HG03442 (cell line): ENCODE data around the gene LMLN.
"Not testable (repeated sequence)": the region's sequence is repeated elsewhere in the genome, so short reads cannot be mapped to it uniquely, and the experiment has no call there.

Experiments
- ATAC-seq: cut with Tn5 transposase; IDR thresholded peaks from one replicate; pipeline ENCODE4 v1.9.1; 2021; ENCODE audit warnings: mild to moderate bottlenecking, moderate library complexity; ENCODE audit not compliant: unreplicated experiment

Gene LMLN

DNA sequence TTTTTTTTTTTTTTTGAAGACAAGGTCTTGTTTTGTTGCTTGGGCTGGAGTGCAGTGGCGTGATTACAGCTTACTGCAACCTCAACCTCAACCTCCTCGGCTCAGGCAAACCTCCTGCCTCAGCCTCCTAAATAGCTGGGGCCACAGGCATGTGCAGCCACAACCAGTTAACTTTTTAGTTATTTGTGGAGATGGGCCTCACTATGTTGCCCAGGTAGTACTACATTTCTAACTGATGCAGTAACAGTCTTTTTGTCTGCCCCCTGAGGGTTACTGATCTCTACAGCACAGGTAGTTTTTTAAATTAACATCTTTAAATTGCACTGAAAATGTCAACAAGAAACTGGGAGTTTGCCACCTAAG is 3.4 kb upstream of the LMLN start:
- no peak for ATAC-seq

DNA sequence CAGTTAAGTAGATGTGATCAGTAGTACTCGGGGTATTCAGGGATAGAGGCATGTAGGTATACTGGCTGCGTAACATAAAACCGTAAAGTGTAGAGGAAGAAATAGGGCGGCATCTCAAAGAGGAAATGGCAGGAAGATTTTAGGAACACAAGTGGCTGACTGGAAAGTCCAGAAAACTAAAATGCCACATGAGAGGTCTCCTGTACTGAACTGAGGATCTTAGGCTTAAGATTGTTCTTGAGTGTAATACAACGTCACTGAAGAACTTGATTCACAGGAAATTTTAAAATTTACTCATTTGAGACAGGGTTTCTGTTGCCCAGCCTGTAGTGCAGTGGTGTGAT is 2.3 kb upstream of the LMLN start:
- ATAC-seq, result no peak

DNA sequence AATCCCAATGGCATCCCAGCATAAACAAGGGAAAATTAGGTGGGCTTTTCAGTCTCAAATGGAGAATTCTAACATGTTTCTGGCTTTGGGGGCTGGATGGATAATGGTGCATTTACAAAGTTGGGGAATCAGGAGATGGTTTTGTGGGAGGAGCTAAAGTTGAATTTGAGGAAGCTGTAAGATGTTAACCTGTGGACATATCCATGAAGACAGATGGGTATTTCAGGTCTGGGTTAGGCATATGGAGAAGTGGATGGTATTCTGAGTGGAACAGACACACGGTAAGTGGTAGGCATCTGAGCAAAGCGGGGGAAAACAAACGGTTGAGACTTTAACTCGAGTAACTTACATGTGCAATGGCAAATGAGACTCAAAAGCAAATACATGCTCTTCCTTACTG is 1.7 kb upstream of the LMLN start:
- no peak for ATAC-seq

DNA sequence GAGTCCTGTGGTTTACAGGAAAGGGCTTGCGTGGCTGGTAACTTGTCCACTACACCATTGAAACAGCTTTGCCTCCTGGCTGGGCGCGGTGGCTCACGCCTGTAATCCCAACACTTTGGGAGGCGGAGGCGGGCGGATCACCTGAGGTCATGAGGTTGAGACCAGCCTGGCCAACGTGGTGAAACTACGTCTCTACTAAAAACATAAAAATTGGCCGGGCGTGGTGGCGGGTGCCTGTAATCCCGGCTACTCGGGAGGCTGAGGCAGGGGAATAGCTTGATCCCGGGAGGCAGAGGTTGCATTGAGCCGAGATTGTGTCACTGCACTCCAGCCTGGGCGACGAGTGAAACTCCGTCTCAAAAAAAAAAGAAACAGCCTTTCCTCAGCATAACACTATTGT is 1.2 kb upstream of the LMLN start:
- ATAC-seq, result not testable (repeated sequence)

DNA sequence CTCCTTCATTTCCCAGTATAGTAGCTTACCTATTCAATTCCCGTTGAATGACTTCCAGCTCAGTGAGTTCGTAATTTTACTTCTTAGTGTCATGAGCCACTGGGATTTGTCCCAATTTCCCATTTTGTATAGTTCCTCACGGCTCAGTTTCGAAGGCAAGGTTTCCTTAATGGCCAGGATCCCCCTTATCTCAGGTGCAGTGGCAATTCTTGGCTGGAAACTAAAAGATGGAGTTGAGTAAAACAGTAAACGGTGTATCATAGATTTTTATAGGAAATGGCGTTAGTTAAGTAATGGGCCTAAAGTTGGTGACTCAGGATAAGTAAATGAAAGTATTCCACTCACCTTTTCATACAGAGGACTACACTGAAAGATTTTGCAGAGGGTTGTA is 522 bp upstream of the LMLN start:
- ATAC-seq, result no peak

DNA sequence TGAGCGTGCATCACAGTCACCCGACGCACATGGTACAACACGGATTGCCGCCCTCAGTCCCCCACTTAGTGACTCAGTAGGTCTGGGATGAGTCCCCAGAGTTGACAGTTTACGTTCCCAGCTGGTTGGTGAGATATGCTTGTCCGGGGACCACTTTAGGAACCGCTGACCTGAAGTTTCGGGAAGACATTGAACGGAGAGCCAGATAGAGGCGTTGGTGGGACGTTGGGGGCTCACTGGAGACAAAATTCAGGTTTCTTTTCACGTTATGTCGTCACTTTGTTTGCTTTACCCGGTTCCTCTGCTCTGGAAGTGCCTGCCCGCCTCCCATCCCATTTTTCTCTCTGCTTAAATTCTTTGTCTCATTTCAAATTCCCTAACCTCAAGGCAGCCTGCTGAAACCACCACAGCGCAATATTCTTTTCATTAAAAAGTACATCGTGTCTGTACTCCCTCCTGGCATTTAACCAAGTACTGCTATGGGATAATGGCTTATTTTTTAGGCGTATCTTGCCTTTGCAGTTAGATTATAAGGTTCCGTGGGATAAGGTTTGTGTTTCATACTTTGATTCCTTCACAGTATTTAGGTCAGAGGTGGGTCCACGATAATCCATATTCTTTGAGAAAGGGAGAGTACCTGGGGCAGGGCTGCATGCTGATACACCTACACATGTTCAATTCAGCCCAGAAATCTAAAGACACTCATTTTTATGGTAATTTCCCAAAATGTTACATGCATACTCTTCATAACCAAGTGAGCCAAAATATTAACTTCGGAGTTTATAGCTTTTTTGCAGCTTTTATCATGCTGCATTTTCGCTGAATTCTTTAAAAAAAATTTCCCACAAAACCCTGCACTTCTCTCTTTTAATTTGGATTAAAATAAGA is 921 bp downstream of the LMLN start:
- no peak for ATAC-seq

DNA sequence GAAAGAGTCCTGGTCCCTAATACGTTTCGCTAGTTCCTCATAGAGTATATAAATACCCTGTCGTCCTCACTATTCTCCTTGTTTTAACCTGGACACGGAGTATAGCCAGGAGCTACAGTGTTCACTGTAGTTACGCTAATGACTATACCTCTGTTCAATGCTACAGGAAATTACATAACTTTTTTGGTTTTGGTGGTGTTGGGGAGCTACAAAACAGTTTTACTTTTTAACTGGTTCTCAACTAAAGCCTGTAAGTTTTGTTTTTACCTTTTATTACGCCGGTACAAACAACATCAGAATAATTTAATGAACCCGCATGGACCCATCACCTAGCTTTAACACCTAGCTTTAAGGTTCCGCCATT is 1.5 kb downstream of the LMLN start:
- no peak for ATAC-seq

DNA sequence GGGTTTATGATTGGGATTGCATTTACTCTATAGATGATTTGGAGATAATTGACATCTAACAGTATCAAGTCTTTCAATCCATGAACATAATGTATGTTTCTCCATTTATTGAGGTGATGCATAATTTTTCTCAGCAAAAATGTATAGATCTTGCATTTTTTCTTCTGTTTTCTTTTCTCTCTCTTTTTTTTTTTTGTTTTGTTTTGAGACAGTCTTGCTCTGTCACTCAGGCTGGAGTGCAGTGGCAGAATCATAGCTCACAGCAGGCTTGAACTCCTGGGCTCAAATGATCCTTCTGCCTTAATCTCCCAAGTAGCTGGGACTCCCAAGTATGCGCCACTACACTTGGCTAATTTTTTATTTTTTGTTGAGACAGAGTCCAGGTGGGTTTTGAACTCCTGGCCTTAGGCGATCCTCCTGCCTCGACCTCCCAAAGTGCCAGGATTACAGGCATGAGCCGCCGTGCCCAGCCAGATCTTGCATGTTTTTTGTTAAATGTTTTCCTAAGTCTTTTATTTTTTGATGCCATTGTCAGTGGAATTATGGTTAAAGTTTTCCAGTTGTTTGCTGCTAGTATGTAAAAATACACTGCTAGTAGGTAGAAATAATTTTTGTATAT is 3.1 kb downstream of the LMLN start:
- no peak for ATAC-seq

DNA sequence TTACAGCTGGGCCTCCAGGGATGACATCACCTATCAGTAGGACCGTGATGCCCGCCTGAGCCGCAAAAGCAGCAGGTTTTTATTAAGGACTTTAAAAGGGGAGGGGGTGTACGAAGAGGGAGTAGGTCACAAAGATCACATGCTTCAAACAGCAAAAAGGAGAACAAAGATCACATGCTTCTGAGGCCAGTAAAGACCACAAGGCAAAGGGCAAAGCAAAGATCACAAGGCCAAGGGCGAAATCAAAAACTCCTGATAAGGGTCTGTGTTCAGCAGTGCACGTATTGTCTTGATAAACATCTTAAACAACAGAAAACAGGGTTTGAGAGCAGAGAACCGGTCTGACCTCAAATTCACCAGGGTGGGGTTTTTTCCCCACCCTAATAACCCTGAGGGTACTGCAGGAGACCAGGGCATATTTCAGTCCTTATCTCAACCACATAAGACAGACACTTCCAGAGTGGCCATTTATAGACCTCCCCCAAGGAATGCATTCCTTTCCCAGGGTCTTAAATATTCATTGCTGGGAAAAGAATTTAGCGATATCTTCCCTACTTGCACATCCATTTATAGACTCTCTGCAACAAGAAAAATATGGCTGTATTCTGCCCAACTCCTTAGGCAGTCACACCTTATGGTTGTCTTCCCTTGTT is 7.4 kb downstream of the LMLN start:
- ATAC-seq, result not testable (repeated sequence)

DNA sequence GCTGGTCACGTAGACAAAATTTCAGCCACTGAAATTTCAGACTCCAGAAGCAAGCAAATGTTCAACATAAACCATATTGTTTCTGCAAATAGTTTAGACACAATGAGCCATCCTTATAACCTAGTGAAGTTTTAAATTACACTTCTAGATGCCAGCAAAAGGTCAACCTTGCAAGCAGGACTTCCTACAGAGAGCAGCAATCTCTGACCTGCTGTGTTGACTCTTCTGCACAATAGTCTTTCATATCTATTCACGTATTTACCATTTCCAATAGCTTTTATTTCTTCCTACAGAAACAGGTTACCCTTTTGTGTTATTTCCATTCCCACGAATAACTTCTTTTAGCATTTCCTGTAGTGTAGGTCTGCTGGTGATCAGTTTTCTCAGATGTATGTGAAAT is 10.6 kb downstream of the LMLN start:
- ATAC-seq, result no peak

DNA sequence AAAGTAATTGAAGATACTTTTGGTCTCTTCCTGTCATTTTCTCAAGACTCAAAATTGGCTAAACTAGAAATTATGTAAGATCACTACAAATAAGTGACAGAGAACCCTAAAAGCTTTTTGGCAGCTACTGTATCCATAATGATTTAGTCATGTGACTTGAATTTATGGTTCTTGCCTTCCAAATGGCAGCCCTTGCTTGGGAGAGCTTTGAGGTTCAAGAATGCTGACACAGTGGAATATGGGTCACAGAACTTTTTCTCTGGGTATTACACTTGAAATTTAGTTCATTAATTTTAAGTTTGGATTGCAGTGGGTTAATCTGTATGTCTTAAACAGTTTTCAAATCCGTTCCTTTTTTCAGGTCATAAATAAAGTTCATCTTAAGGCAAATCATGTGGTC is 14.0 kb downstream of the LMLN start:
- no peak for ATAC-seq

DNA sequence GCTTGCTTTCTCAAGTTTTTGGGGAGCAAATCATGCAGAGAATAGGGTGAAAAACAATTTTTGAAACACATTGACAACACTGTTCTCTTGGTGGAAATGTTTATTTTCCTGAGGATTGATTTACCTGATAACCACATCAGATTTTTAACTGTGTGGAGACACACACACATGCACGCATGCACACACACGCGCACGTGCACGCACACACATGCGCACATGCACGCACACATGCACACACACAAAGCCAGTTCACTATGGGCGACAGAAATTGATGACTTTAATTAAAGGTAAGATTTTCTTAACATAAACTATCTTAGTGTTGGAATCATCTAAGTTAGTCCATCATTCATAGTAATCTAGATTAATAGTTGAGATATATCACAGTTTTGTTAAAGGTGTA is 15.3 kb downstream of the LMLN start:
- ATAC-seq, result no peak

DNA sequence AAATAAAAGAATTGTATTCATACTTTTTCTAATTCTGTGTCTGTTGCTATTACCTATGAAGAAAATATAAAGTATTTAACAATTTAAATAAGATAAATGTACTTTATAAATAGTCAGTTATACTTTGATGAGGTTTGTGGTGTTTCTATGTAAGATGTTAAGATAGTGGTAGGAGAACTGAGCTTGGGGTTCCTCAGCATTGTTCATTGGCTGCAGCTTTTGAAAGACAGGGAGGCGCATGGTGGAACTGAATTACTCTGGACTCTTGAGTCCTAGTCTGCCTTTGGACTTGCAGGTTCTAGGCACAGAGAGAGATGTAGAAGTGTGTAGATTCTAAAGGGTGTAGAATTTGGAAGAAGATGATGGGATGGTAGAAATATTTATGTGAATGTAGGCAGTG is 23.1 kb downstream of the LMLN start:
- ATAC-seq, result no peak

DNA sequence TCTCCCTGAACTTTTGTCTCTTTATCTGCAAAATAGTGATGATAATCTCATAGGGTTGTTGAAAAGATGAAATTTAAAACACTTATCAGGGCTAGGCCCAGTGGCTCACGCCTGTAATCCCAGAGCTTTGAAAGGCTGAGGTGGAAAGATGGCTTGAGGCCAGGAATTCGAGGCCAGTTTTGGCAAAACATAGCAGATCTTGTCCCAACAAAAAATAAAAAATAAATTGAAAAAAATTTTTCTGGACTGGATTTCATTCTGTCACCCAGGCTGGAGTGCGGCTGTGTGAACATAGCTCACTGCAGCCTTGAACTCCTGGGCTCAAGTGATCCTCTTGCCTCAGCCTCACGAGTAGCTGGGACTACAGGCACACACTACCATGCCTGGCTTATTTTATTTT is 29.6 kb downstream of the LMLN start:
- ATAC-seq, result no peak

DNA sequence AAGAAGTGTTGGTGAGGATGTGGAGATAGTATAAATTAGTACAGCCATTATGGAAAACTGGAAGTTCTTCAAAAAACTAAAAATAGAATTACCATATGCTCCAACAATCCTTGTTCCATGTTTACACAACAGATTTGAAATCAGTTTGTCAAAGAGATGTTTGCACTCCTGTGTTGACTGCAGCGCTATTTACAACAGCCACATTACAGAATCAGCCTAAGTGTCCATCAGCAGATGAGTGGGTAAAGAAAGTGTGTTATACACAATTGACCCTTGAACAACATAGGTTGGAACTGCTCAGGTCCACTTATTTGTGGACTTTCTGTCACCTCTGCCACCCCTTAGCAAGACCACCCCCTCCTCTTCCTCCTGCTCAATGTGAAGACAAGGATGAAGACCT is 34.7 kb downstream of the LMLN start:
- no peak for ATAC-seq

DNA sequence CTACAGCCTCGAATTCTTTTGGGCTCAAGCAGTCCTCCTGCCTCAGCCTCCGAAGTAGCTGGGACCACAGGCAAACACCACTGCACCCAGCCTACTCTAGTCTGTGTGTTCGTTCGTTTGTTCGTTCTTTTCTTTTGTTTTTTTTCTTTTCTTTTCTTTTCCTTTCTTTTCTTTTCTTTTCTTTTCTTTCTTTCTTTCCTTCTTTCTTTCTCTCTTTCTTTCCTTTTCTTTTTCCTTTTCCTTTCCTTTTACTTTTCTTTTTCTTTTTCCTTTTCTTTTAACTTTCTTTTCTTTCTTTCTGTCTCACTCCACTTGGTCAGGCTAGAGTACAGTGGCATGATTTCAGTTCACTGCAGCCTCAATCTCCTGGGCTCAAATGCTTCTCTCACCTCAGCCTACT is 36.8 kb downstream of the LMLN start:
- ATAC-seq, result no peak

DNA sequence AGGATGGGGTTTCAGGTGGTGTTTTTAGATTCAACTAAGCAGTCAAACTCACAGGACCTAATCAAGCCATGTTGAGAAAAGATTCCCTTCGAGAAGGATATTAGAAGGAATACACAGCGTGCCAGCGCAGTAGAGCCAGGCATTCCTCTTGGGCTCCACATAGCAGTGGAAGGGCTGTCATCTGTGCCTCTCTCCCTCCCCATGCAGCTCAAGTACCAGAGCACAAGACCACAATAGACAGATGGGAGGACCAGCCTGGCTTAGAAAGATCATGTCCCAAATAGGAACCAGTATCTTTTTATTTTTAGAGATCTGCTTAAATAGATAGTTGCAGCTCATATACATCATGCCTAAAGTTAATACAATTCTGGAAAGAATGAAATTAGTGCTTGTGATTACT is 37.9 kb downstream of the LMLN start:
- ATAC-seq, result no peak

DNA sequence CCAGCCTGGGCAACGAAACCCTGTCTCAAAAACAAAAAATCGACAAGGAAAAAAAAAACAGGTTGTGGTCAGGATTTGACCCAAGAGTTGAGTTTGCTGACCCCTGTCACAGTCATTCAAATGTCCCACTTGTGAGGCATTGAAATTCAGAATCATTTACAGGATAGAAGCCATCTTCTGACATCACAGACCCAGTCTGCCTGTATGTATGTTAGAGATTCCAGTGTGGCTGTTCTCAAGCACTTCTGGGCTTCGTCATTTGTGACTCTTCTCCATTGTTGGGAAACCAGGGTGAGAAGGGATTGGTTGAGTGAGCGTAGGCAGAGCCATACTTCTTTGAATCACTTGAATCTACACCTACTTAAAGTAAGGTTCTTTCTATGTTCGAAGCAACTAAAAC is 57.1 kb downstream of the LMLN start:
- ATAC-seq, result no peak

DNA sequence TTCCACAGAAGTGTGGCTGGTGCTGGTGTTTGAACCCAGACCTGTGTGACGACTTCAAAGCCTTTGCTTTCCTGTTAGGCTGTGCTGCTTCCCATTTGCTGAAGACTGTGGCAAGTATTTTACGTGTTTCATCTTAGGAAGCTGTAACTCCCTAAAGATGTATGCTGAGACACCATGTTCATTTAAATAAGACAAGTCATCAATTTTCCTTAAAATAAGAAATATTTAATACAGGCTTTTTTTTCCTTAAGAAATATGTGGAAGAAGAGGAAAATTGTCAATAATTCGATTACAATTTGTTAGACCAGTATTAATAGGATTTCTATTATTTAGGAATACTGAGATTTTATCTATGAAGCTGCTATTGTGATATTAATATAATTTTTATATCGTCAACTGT is 58.4 kb downstream of the LMLN start:
- ATAC-seq, result no peak

DNA sequence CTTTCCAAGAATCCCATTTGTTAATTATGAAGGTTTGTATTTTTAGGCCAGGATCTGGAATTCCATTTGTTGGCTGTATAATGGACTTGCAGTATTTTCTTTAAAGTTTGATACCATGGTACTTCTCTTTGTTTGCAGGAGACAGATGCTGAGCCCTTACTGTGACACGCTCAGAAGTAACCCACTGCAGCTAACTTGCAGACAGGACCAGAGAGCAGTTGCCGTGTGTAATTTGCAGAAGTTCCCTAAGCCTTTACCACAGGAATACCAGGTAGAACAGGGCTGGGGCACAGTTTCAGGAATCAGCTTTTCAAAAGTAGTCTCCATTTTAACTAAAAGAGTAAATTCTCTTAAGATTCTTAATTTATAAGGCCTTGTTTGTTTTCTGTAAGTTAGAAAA is 59.1 kb downstream of the LMLN start:
- ATAC-seq, result no peak

DNA sequence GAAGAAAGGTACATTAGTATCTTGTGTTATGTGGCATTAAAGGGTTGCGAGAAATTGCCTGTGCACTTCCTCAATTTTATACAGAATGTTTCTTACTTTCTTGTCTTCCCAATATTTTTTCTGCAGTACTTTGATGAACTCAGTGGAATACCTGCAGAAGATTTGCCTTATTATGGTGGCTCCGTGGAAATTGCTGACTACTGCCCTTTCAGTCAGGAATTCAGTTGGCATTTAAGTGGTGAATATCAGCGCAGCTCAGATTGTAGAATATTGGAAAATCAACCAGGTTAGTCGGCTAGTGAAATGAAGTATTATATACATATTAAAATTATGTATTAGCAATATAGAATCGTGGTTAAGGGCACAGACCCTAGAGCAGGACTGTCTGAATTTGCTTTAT is 61.3 kb downstream of the LMLN start:
- ATAC-seq, result no peak

DNA sequence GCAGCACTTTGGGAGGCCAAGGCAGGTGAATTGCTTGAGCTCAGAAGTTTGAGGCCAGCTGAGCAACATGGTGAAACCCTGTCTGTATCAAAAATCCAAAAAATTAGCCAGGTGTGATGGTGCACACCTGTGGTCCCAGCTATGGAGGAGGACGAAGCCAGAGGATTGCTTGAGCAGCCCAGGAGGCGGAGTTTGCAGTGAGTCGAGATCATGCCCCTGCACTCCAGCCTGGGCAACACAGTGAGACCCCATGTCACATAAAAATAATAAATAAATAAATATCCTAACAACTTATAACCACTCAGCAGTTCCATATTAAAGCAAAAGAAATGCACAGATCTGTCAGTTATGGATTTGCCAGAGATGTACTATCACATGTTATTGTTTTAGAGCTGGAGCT is 62.6 kb downstream of the LMLN start:
- ATAC-seq, result no peak

DNA sequence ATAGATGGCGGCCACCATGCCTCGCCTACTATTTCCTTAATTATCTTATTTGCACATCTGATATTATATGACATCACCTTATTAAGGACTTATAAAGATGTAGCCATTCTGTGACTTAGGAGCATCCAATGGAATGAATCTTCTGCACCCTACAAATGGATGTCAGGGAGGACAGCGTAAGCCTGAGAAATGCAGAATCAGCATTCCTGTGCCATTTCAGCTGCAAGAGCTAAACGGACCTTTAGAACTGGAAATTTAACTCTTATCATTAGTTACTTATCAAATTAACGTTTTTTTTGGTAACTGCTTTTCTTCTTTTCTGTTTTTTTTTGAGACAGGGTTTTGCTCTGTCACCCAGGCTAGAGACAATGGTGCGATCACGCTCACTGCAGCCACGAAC is 65.6 kb downstream of the LMLN start:
- ATAC-seq, result no peak
